ENCODE data around the gene DYNC1I1. TPM values are rescaled to one million over a fixed set of nuclear protein-coding genes. Genes with fewer than 3 reads are reported as not detected.
A peak's percentile ranks its signal among the peaks of the same experiment; 100 is the strongest.

DYNC1I1 gene
- total and polyA plus RNA-seq, 2 experiments from 2014 or later, result 0.53 to 1.4 TPM

- no peaks in the 10 kb centered on the region for H3K9me2 ChIP-seq (ENCODE audit: insufficient read depth)
- no peaks in the 10 kb centered on the region for H4K20me1 ChIP-seq (ENCODE audit: insufficient read depth)
- H3K79me2 ChIP-seq (ENCODE audit: insufficient read depth), result no peaks in the 10 kb centered on the region
- no peaks in the 10 kb centered on the region for H3K36me3 ChIP-seq (ENCODE audit: low read depth)
- no peaks in the 10 kb centered on the region for H3K27me3 ChIP-seq (replicated peaks; ENCODE audit: insufficient read depth)
- H3K27ac ChIP-seq, result no peak overlapping the region
- no peaks in the 10 kb centered on the region for H3F3A ChIP-seq (ENCODE audit: insufficient read depth)
- DNase-seq, result peak; percentile 68
- 14 to 21% methylated on average over 6 of the region's 6 CpGs for WGBS, 2 experiments (ENCODE audit: low coverage in 1 of 2, low lambda C conversion rate in 2 of 2, missing lambda C conversion rate in 2 of 2)
- H3K9me3 ChIP-seq (ENCODE audit: low read depth), result no peaks in the 10 kb centered on the region
- no peaks in the 10 kb centered on the region for H3K4me1 ChIP-seq (ENCODE audit: insufficient read depth)
- H3K9ac ChIP-seq, result no peak overlapping the region
- peak overlapping the region; percentile 14; the same call in 1 of the 2 replicates for H2AFZ ChIP-seq
- TF ChIP-seq EZH2phosphoT487 (IDR thresholded peaks at IDR 0.05; ENCODE audit: insufficient read depth, low read depth) (no peak), EZH2 (IDR thresholded peaks at IDR 0.05; ENCODE audit: insufficient read depth, poor library complexity, severe bottlenecking) (no peak)
- H3K4me2 ChIP-seq (ENCODE audit: unreplicated experiment), result no peak overlapping the region
- H3K4me3 ChIP-seq, result no peak overlapping the region
- in situ Hi-C loops (cut with MboI), result loop anchor here (5.0 to 25.0 kb wide), 2 partner anchors 149 to 334 kb away; no protein-coding TSS in a partner anchor
Measured at GRCh38 chr7:95871075-95871848, 98.9 kb downstream of the DYNC1I1 start.

GRCh38 chr7:95871896-95872295 lies 99.5 kb downstream of the DYNC1I1 start:
- 77 to 78% methylated on average over 9 of the region's 9 CpGs for WGBS, 2 experiments (ENCODE audit: low coverage in 1 of 2, low lambda C conversion rate in 2 of 2, missing lambda C conversion rate in 2 of 2)
- Histone ChIP-seq H2AFZ (no peak overlapping the region), H3K27ac (no peak overlapping the region), H3K79me2 (ENCODE audit: insufficient read depth) (no peaks in the 10 kb centered on the region), H3K36me3 (ENCODE audit: low read depth) (no peaks in the 10 kb centered on the region), H4K20me1 (ENCODE audit: insufficient read depth) (no peaks in the 10 kb centered on the region), H3K27me3 (replicated peaks; ENCODE audit: insufficient read depth) (no peaks in the 10 kb centered on the region), H3K4me3 (no peak overlapping the region), H3K9ac (no peak overlapping the region), H3K4me2 (ENCODE audit: unreplicated experiment) (no peak overlapping the region), H3F3A (ENCODE audit: insufficient read depth) (no peaks in the 10 kb centered on the region), H3K9me2 (ENCODE audit: insufficient read depth) (no peaks in the 10 kb centered on the region), H3K4me1 (ENCODE audit: insufficient read depth) (no peaks in the 10 kb centered on the region), H3K9me3 (ENCODE audit: low read depth) (no peaks in the 10 kb centered on the region)
- in situ Hi-C loops (cut with MboI), result loop anchor here (5.0 to 25.0 kb wide), 2 partner anchors 150 to 335 kb away; no protein-coding TSS in a partner anchor
- DNase-seq, result no peak
- TF ChIP-seq EZH2phosphoT487 (IDR thresholded peaks at IDR 0.05; ENCODE audit: insufficient read depth, low read depth), result no peak
- no peak for TF ChIP-seq EZH2 (IDR thresholded peaks at IDR 0.05; ENCODE audit: insufficient read depth, poor library complexity, severe bottlenecking)

- no peaks in the 10 kb centered on the region for H3K79me2 ChIP-seq (ENCODE audit: insufficient read depth)
- no peaks in the 10 kb centered on the region for H3F3A ChIP-seq (ENCODE audit: insufficient read depth)
- no peaks in the 10 kb centered on the region for H3K36me3 ChIP-seq (ENCODE audit: low read depth)
- WGBS, 2 experiments (ENCODE audit: low coverage in 1 of 2, low lambda C conversion rate in 2 of 2, missing lambda C conversion rate in 2 of 2), result 25 to 30% methylated on average over 3 of the region's 3 CpGs
- TF ChIP-seq EZH2phosphoT487 (IDR thresholded peaks at IDR 0.05; ENCODE audit: insufficient read depth, low read depth) (no peak), EZH2 (IDR thresholded peaks at IDR 0.05; ENCODE audit: insufficient read depth, poor library complexity, severe bottlenecking) (no peak)
- in situ Hi-C loops (cut with MboI), result loop anchor here (5.0 to 25.0 kb wide), 2 partner anchors 152 to 337 kb away; no protein-coding TSS in a partner anchor
- DNase-seq, result no peak
- H3K27ac ChIP-seq, result no peak overlapping the region
- H3K4me3 ChIP-seq, result no peak overlapping the region
- H3K9me3 ChIP-seq (ENCODE audit: low read depth), result no peaks in the 10 kb centered on the region
- no peaks in the 10 kb centered on the region for H3K4me1 ChIP-seq (ENCODE audit: insufficient read depth)
- H3K27me3 ChIP-seq (replicated peaks; ENCODE audit: insufficient read depth), result no peaks in the 10 kb centered on the region
- no peak overlapping the region for H2AFZ ChIP-seq
- H4K20me1 ChIP-seq (ENCODE audit: insufficient read depth), result no peaks in the 10 kb centered on the region
- H3K4me2 ChIP-seq (ENCODE audit: unreplicated experiment), result no peak overlapping the region
- no peak overlapping the region for H3K9ac ChIP-seq
- H3K9me2 ChIP-seq (ENCODE audit: insufficient read depth), result no peaks in the 10 kb centered on the region
Measured at GRCh38 chr7:95874129-95874528, 101.8 kb downstream of the DYNC1I1 start.

- TF ChIP-seq EZH2 (IDR thresholded peaks at IDR 0.05; ENCODE audit: insufficient read depth, poor library complexity, severe bottlenecking) (no peak), EZH2phosphoT487 (IDR thresholded peaks at IDR 0.05; ENCODE audit: insufficient read depth, low read depth) (no peak)
- Histone ChIP-seq H3K79me2 (ENCODE audit: insufficient read depth) (no peaks in the 10 kb centered on the region), H3K9me3 (ENCODE audit: low read depth) (no peaks in the 10 kb centered on the region), H3K4me1 (ENCODE audit: insufficient read depth) (no peaks in the 10 kb centered on the region), H4K20me1 (ENCODE audit: insufficient read depth) (no peaks in the 10 kb centered on the region), H3K4me3 (no peak overlapping the region), H3K9me2 (ENCODE audit: insufficient read depth) (no peaks in the 10 kb centered on the region), H3K27me3 (replicated peaks; ENCODE audit: insufficient read depth) (no peaks in the 10 kb centered on the region), H3K27ac (no peak overlapping the region), H2AFZ (no peak overlapping the region), H3F3A (ENCODE audit: insufficient read depth) (no peaks in the 10 kb centered on the region), H3K36me3 (ENCODE audit: low read depth) (no peaks in the 10 kb centered on the region), H3K9ac (no peak overlapping the region), H3K4me2 (ENCODE audit: unreplicated experiment) (no peak overlapping the region)
- DNase-seq, result no peak
- in situ Hi-C loops (cut with MboI), result loop anchor here (5.0 to 25.0 kb wide), 2 partner anchors 152 to 337 kb away; no protein-coding TSS in a partner anchor
- 75% methylated on average over 4 of the region's 4 CpGs for WGBS, 2 experiments (ENCODE audit: low coverage in 1 of 2, low lambda C conversion rate in 2 of 2, missing lambda C conversion rate in 2 of 2)
Measured at GRCh38 chr7:95874541-95875265, 102.3 kb downstream of the DYNC1I1 start.
